ENCODE results near the gene KRT3. TPM values are rescaled to one million over a fixed set of nuclear protein-coding genes. Genes with fewer than 3 reads are reported as not detected.

Gene KRT3
- total and polyA plus RNA-seq, 8 donors: not detected

DNA sequence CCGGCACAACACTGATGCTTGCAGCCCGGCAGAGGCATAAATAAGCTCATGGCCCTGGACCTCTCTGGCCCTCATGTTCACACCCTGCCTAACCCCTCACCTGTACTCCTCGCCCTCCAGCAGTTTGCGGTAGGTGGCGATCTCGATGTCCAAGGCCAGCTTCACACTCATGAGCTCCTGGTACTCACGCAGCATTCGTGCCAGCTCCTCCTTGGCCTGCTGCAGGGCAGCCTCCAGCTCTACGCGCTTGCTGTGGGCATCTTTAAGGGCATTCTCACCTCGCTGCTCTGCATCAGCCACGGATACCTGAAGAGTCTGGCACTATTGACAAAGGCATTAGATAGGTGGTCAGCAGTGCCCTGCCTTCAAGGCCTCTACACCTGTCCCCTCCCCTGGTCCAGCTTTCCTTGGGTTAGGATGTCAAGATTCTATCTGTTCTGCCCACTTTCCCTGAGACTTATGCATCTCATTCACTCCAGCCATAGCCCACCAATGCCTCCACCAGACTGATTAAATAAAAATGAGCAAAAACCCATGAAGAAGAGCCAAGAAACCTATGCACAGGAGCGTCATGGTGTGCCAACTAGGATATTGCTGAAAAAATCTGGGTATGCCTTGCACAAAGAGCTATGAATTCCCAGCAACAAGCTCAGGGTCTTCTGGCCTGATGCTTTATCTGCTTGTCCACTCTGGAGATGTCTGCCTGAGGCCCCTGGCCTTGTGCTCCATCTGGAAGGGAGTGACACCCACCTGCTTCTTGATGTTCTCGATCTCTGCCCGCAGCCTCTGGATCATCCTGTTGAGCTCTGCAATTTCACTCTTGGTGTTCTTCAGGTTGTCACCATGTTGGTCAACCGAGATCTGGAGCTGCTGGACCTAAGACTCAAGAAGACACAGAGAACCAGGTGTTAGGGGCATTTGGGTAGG, 11.9 kb upstream of the KRT3 start:
- 75 to 76% methylated on average over 16 of the region's 16 CpGs for whole genome bisulfite sequencing, 2 donors
- DNase-seq: no peak
- H3K27me3 ChIP-seq: no peaks in the 10 kb centered on the region
- TF ChIP-seq, protein P1, sequence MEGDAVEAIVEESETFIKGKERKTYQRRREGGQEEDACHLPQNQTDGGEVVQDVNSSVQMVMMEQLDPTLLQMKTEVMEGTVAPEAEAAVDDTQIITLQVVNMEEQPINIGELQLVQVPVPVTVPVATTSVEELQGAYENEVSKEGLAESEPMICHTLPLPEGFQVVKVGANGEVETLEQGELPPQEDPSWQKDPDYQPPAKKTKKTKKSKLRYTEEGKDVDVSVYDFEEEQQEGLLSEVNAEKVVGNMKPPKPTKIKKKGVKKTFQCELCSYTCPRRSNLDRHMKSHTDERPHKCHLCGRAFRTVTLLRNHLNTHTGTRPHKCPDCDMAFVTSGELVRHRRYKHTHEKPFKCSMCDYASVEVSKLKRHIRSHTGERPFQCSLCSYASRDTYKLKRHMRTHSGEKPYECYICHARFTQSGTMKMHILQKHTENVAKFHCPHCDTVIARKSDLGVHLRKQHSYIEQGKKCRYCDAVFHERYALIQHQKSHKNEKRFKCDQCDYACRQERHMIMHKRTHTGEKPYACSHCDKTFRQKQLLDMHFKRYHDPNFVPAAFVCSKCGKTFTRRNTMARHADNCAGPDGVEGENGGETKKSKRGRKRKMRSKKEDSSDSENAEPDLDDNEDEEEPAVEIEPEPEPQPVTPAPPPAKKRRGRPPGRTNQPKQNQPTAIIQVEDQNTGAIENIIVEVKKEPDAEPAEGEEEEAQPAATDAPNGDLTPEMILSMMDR (IDR thresholded peaks at IDR 0.05): no peak
- no peaks in the 10 kb centered on the region for H3K36me3 ChIP-seq
- H3K4me1 ChIP-seq: no peaks in the 10 kb centered on the region
- no peak for ATAC-seq
- no peak for FAIRE-seq
- intact Hi-C loops (cut with DNase I): no loop called here
- no peak overlapping the region for H3K4me3 ChIP-seq
- no peaks in the 10 kb centered on the region for H3K9me3 ChIP-seq
- H3K27ac ChIP-seq: no peak overlapping the region

DNA sequence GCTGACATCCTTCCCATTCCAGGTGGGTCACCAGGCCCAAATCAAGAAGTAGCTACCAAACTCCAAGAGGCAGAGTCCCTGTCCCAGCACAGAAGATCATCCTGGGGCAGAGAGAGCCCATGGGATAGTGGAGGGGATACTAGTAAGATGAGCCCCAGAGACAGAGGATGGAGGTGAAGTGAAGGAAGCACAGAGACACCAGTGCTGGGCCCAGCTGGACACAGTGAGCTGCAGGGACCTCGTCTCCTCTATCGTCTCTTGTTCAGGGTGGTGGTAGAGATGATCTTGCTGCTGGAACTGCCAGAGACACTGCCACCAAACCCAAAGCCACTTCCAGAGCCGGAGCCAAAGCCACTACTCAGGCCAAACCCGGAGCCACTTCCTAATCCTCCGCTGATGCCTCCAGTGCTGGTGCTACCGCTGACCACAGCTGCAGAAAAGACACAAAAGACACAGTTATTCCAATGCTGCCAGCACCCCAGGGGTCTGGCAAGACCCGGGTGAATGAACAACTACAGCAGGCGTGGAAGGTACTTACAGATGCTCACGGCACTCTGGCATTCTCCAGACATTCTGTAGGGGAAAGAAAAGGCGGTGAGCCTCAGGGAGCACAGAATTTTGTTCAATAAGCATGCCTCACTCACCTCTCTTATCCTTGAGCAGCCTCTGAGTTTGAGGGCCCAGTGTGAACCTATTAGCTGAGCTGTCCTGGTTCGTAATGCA, 11.1 kb upstream of the KRT3 start:
- TF ChIP-seq, protein P1 (IDR thresholded peaks at IDR 0.05): no peak
- H3K27ac ChIP-seq: no peak overlapping the region
- no peaks in the 10 kb centered on the region for H3K27me3 ChIP-seq
- H3K4me1 ChIP-seq: no peaks in the 10 kb centered on the region
- no peak for ATAC-seq
- no peaks in the 10 kb centered on the region for H3K36me3 ChIP-seq
- no peak for DNase-seq
- intact Hi-C loops (cut with DNase I): no loop called here
- no peak overlapping the region for H3K4me3 ChIP-seq
- no peaks in the 10 kb centered on the region for H3K9me3 ChIP-seq
- no peak for FAIRE-seq
- WGBS, 2 donors: 79 to 82% methylated on average over 11 of the region's 11 CpGs

DNA sequence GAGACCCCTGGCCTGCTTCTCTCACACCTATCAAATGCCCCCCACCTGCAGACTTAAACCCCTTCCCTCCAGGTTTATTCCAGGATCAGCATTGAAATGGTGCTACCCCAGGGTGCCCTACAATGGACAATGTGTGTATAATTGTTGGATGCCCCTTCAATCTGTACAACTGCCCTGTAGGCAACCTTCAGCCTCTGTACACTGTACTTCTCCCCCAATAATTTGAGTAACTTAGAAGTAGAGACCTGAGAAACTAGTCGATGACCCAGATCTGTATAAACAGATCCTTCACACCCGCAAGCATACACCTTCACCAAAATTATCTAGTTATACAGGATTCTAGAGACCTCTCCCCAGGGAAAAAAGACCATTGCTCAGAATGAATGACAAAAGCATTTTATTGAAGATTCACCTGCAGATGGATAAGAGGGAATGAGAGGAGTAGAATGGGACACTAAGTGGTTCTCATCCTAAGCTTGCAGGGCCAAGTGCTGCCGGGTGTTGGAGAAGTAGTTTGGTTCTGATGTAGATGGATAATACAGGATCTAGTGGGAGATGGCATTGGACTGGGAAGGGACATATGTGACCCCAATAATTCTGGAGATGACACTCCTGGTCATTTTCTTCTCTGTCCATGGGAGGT, 10.4 kb upstream of the KRT3 start:
- no peak for DNase-seq
- Histone ChIP-seq H3K27me3 (no peaks in the 10 kb centered on the region), H3K9me3 (no peaks in the 10 kb centered on the region), H3K36me3 (no peaks in the 10 kb centered on the region), H3K27ac (no peak overlapping the region), H3K4me1 (no peaks in the 10 kb centered on the region), H3K4me3 (no peak overlapping the region)
- no peak for ATAC-seq
- FAIRE-seq: no peak
- TF ChIP-seq, protein P1 (IDR thresholded peaks at IDR 0.05): no peak
- WGBS, 2 donors: 92 to 96% methylated on average over 3 of the region's 3 CpGs
- intact Hi-C loops (cut with DNase I): no loop called here

DNA sequence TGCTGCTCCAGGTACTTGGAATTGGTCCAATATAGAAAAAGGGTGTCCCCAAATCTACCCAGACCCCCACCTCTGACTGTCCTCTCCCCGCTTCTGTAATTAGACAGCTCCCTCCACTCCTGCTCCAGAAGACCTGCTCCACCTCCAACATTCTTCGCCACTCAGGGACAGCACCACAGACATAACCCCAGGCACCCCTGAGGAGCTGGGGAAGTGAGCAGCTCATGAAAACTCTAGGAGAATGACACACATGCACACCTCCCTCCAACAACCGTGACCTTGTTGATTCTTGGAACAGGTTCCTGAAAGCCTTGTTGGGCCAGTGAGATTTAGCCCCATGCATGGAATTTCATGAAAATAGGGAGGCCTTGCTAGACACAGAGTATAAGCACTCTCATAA, 9.8 kb upstream of the KRT3 start:
- intact Hi-C loops (cut with DNase I): no loop called here
- TF ChIP-seq, protein P1 (IDR thresholded peaks at IDR 0.05): no peak
- H3K36me3 ChIP-seq: no peaks in the 10 kb centered on the region
- no peak for FAIRE-seq
- no peak for DNase-seq
- no peak overlapping the region for H3K4me3 ChIP-seq
- H3K27me3 ChIP-seq: no peaks in the 10 kb centered on the region
- WGBS, 2 donors: 62 to 70% methylated on average over 3 of the region's 3 CpGs
- no peak for ATAC-seq
- no peak overlapping the region for H3K27ac ChIP-seq
- no peaks in the 10 kb centered on the region for H3K9me3 ChIP-seq
- H3K4me1 ChIP-seq: no peaks in the 10 kb centered on the region

All from pancreas (tissue), 10 donors.